ENCODE results near the gene NUTM2F. TPM values are rescaled to one million over a fixed set of nuclear protein-coding genes. Genes with fewer than 3 reads are reported as not detected.

The NUTM2F gene, protein sequence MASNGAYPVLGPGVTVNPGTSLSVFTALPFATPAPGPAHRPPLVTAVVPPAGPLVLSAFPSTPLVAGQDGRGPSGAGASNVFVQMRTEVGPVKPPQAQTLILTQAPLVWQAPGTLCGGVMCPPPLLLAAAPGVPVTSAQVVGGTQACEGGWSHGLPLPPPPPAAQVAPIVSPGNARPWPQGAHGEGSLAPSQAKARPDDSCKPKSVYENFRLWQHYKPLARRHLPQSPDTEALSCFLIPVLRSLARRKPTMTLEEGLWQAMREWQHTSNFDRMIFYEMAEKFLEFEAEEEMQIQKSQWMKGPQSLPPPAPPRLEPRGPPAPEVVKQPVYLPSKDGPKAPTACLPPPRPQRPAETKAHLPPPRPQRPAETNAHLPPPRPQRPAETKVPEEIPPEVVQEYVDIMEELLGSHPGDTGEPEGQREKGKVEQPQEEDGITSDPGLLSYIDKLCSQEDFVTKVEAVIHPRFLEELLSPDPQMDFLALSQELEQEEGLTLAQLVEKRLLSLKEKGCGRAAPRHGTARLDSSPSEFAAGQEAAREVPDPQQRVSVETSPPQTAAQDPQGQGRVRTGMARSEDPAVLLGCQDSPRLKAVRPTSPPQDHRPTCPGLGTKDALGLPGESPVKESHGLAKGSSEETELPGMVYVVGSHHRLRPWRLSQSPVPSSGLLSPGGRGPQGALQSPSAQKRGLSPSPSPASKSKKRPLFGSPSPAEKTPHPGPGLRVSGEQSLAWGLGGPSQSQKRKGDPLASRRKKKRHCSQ
- not detected in 5 replicates for total RNA-seq (2022; extraction: Qiagen RNA extraction; ENCODE audit: low read depth)

DNA sequence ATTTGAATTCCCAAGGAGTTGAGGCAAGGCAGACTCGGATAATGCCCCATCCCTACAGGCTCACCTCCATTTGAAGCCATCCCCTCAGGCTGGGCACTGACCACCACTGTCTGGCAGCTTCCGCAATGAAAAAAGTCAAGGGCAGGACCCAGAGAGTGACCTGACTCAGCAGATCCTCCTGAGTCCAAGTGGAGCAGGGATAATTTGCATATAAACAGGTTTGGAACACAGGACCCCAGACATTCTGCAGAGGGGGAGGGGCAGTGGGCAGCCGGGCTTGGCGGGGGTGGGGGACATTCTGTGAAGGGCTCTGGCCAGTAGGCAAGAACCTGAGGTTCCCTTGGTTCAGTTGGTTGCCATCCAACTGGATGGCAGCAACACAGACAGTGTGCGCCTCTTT is at the start of gene NUTM2F:
NUTM2F (minus strand) TSS at position 101 of the 400 bp plus-strand sequence; CDS start at position 80, 21 bp downstream.

Other genes starting within 250 kb of the NUTM2F start
- gene PTPDC1, start 244.2 kb downstream of the NUTM2F start, total RNA-seq (2022; extraction: Qiagen RNA extraction; ENCODE audit: low read depth) = 3.8 to 4.4 TPM (median 4.3 TPM) in 5 replicates
- gene ZNF169, start 69.3 kb downstream of the NUTM2F start, total RNA-seq (2022; extraction: Qiagen RNA extraction; ENCODE audit: low read depth) = 1.4 to 2.2 TPM (median 1.7 TPM) in 5 replicates
- gene PCAT7, start 226.4 kb upstream of the NUTM2F start, total RNA-seq (2022; extraction: Qiagen RNA extraction; ENCODE audit: low read depth) = 0.66 to 1.2 TPM (median 0.92 TPM) in 5 replicates

Measured in A549 treated with DMSO at 1 μM for 4 hours (cell line).